AG08396 (cell line): ENCODE data around the gene SUSD1.
"Not testable (repeated sequence)": the region's sequence is repeated elsewhere in the genome, so short reads cannot be mapped to it uniquely, and the experiment has no call there.

Experiments used
- DNase-seq: peaks from one replicate; pipeline ENCODE4 v3.0.0; 2012; ENCODE audit warnings: low spot score, mixed read lengths

The SUSD1 gene

GRCh38 chr9:112173489-112174221 is 1.4 kb downstream of the SUSD1 start:
- no peak for DNase-seq

- DNase-seq = no peak
Measured at GRCh38 chr9:112170968-112171367, 4.1 kb downstream of the SUSD1 start.

GRCh38 chr9:112170235-112170634 is 4.9 kb downstream of the SUSD1 start:
- peak; percentile 15 for DNase-seq

- DNase-seq = no peak
Measured at GRCh38 chr9:112169368-112169767, 5.7 kb downstream of the SUSD1 start.

- no peak for DNase-seq
Measured at GRCh38 chr9:112168197-112168596, 6.9 kb downstream of the SUSD1 start.

GRCh38 chr9:112166176-112167140 is 8.6 kb downstream of the SUSD1 start:
- DNase-seq = peak; percentile 26

- DNase-seq = no peak
Measured at GRCh38 chr9:112162621-112163413, 12.3 kb downstream of the SUSD1 start.

GRCh38 chr9:112159781-112160180 is 15.3 kb downstream of the SUSD1 start:
- no peak for DNase-seq

GRCh38 chr9:112158656-112159367 is 16.3 kb downstream of the SUSD1 start:
- DNase-seq = no peak

GRCh38 chr9:112157961-112158360 is 17.1 kb downstream of the SUSD1 start:
- no peak for DNase-seq

GRCh38 chr9:112157087-112157486 is 18.0 kb downstream of the SUSD1 start:
- no peak for DNase-seq

- no peak for DNase-seq
Measured at GRCh38 chr9:112149211-112149610, 25.9 kb downstream of the SUSD1 start.

- no peak for DNase-seq
Measured at GRCh38 chr9:112145886-112146285, 29.2 kb downstream of the SUSD1 start.

GRCh38 chr9:112144807-112145206 is 30.3 kb downstream of the SUSD1 start:
- DNase-seq = no peak

GRCh38 chr9:112142420-112142819 is 32.7 kb downstream of the SUSD1 start:
- no peak for DNase-seq

GRCh38 chr9:112140936-112141335 is 34.2 kb downstream of the SUSD1 start:
- no peak for DNase-seq

GRCh38 chr9:112137066-112137465 is 38.0 kb downstream of the SUSD1 start:
- DNase-seq = no peak

- DNase-seq = no peak
Measured at GRCh38 chr9:112135706-112136105, 39.4 kb downstream of the SUSD1 start.

- not testable (repeated sequence) for DNase-seq
Measured at GRCh38 chr9:112133806-112134205, 41.3 kb downstream of the SUSD1 start.

GRCh38 chr9:112132356-112132755 is 42.7 kb downstream of the SUSD1 start:
- peak; percentile 23 for DNase-seq

GRCh38 chr9:112130997-112131396 is 44.1 kb downstream of the SUSD1 start:
- no peak for DNase-seq

GRCh38 chr9:112130347-112130746 is 44.8 kb downstream of the SUSD1 start:
- no peak for DNase-seq
